Vagina (tissue), 2 donors: Measurements from ENCODE around the gene MBTPS1. TPM values are rescaled to one million over a fixed set of nuclear protein-coding genes. Genes with fewer than 3 reads are reported as not detected.

Experiments
- DNase-seq, 2 donors: peaks; one replicate each; pipeline ENCODE4 v3.0.0-alpha.2; 2017; ENCODE audit errors: extremely low spot score in 2 of 2
- H3K27ac ChIP-seq: fragments of 200-600 bp; sonication (generic); one replicate; pipeline ENCODE4 v1.5.1; 2019
- H3K27me3 ChIP-seq: fragments of 200-600 bp; sonication (generic); one replicate; pipeline ENCODE4 v1.5.1; 2019
- H3K36me3 ChIP-seq, 2 donors: fragments of 200-600 bp; sonication (generic); one replicate each; pipeline ENCODE4 v1.5.1; 2017 to 2019
- H3K4me1 ChIP-seq: fragments of 200-600 bp; sonication (generic); one replicate; pipeline ENCODE4 v1.5.1; 2019
- H3K4me3 ChIP-seq, 2 donors: fragments of 200-600 bp; sonication (generic); 1 replicate in 1 of 2; 2 replicates in 1 of 2; pipeline ENCODE4 v1.5.1; 2016 to 2019
- H3K9me3 ChIP-seq: fragments of 200-600 bp; sonication (generic); one replicate; pipeline ENCODE4 v1.5.1; 2019
- CTCF ChIP-seq, 3 experiments: fragments of 450-650 bp in 2 of 3; fragments of 200-600 bp in 1 of 3; sonication (generic) in 1 of 3; IDR thresholded peaks; one replicate each; pipeline ENCODE4 v1.5.1; 2017 to 2019; ENCODE audit warnings: antibody characterized with exemption in 3 of 3, mild to moderate bottlenecking in 2 of 3, moderate library complexity in 2 of 3
- POLR2A ChIP-seq, 2 donors: fragments of 450-650 bp; IDR thresholded peaks; one replicate each; pipeline ENCODE4 v1.6.1; 2017; ENCODE audit warnings: antibody characterized with exemption in 2 of 2, mild to moderate bottlenecking in 2 of 2, moderate library complexity in 2 of 2
- POLR2AphosphoS5 ChIP-seq, 2 donors: sonication (generic); formaldehyde crosslinking; IDR thresholded peaks; one replicate each; pipeline ENCODE4 v1.9.0; 2017; ENCODE audit warnings: antibody characterized with exemption in 2 of 2, mild to moderate bottlenecking in 2 of 2, low read depth in 1 of 2; ENCODE audit not compliant: insufficient read depth in 1 of 2
- intact Hi-C: fragments of 100-400 bp; cut with DNase I; formaldehyde crosslinking; loops from one replicate; pipeline ENCODE4 v1.15.1; 2023
- total RNA-seq: library from RNA; depleted of rRNA; stranded (reverse); fragments of >200 nt; gene quantifications from one replicate; pipeline ENCODE4 v1.2.3, GENCODE V29; 2016

MBTPS1 gene
- total RNA-seq, 1 donor from 2014 or later = 71.0 TPM

- Histone ChIP-seq H3K4me1 (no peaks in the 10 kb centered on the region), H3K27me3 (no peaks in the 10 kb centered on the region), H3K9me3 (no peaks in the 10 kb centered on the region), H3K4me3 (no peak overlapping the region), H3K36me3 (peaks cover 0 to 59% of the 10 kb centered on the region in 2 donors), H3K27ac (no peak overlapping the region)
- no peak for TF ChIP-seq POLR2A (IDR thresholded peaks at IDR 0.05)
- TF ChIP-seq POLR2AphosphoS5 (IDR thresholded peaks at IDR 0.05; ENCODE audit: insufficient read depth in 1 of 2, low read depth in 1 of 2) = no peak
- TF ChIP-seq CTCF (IDR thresholded peaks at IDR 0.05) = no peak
- intact Hi-C loops = no loop called here
- DNase-seq = no peak
These were observed 64.6 kb downstream of the MBTPS1 start for GRCh38 chr16:84052071-84052622.

DNA sequence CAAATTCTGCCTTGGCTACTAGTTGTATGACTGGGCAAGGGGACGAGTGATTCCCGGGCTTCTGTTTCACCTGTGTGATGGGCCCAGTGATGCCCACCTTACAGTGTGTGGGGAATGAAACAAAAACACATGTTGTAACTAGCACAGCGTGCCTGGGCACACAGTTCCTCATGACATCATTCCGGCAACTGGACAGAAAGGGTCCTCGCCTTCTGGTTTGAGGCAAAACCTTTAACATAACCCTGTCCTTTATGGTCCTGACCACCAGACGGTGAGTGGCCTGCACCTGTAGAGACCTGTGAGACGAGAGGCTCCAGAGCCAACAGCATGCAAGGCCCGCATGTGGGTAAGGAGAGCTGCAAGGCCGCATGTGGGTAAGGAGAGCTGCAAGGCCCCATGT lies 66.4 kb downstream of the MBTPS1 start:
- intact Hi-C loops = no loop called here
- no peak for DNase-seq
- no peaks in the 10 kb centered on the region for H3K9me3 ChIP-seq
- no peaks in the 10 kb centered on the region for H3K4me1 ChIP-seq
- no peak overlapping the region for H3K27ac ChIP-seq
- TF ChIP-seq CTCF (IDR thresholded peaks at IDR 0.05) (no peak), POLR2AphosphoS5 (IDR thresholded peaks at IDR 0.05; ENCODE audit: insufficient read depth in 1 of 2, low read depth in 1 of 2) (no peak), POLR2A (IDR thresholded peaks at IDR 0.05) (no peak)
- H3K4me3 ChIP-seq = no peak overlapping the region
- peaks cover 0 to 41% of the 10 kb centered on the region in 2 donors for H3K36me3 ChIP-seq
- H3K27me3 ChIP-seq = no peaks in the 10 kb centered on the region

- no peak for TF ChIP-seq POLR2A (IDR thresholded peaks at IDR 0.05)
- no peak for TF ChIP-seq CTCF (IDR thresholded peaks at IDR 0.05)
- TF ChIP-seq POLR2AphosphoS5 (IDR thresholded peaks at IDR 0.05; ENCODE audit: insufficient read depth in 1 of 2, low read depth in 1 of 2) = no peak
- Histone ChIP-seq H3K27me3 (no peaks in the 10 kb centered on the region), H3K4me1 (no peaks in the 10 kb centered on the region), H3K36me3 (peaks cover 0 to 33% of the 10 kb centered on the region in 2 donors), H3K4me3 (no peak overlapping the region), H3K9me3 (no peaks in the 10 kb centered on the region), H3K27ac (no peak overlapping the region)
- intact Hi-C loops = no loop called here
- DNase-seq = no peak
These were observed 67.2 kb downstream of the MBTPS1 start for GRCh38 chr16:84049403-84050060.

DNA sequence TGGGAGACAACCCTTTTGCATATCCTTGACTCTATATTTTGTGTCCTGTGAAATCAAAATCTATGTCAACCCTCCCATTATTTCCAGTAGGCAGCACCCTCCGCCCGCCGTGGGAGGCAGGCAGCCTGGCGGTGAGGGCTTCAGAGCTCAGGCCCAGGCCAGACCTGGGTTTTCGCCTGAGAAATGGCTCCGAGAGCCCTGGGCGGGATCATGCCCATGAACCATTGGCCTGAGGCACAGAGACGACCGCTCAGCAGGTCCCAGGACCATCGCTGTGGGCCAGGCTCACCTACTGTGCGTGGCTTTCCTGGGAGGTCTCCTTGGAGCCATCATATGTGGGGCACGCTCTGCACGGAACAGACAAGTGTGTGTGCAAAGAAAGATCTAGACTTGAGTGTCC lies 67.9 kb downstream of the MBTPS1 start:
- no peak overlapping the region for H3K27ac ChIP-seq
- no peak for DNase-seq
- no peak overlapping the region for H3K4me3 ChIP-seq
- H3K36me3 ChIP-seq = peaks cover 0 to 26% of the 10 kb centered on the region in 2 donors
- intact Hi-C loops = no loop called here
- H3K4me1 ChIP-seq = no peaks in the 10 kb centered on the region
- TF ChIP-seq POLR2A (IDR thresholded peaks at IDR 0.05) (no peak), CTCF (IDR thresholded peaks at IDR 0.05) (no peak), POLR2AphosphoS5 (IDR thresholded peaks at IDR 0.05; ENCODE audit: insufficient read depth in 1 of 2, low read depth in 1 of 2) (no peak)
- H3K9me3 ChIP-seq = no peaks in the 10 kb centered on the region
- H3K27me3 ChIP-seq = no peaks in the 10 kb centered on the region

- Histone ChIP-seq H3K36me3 (peaks cover 0 to 20% of the 10 kb centered on the region in 2 donors), H3K9me3 (no peaks in the 10 kb centered on the region), H3K4me3 (no peak overlapping the region), H3K27me3 (no peaks in the 10 kb centered on the region), H3K4me1 (no peaks in the 10 kb centered on the region), H3K27ac (no peak overlapping the region)
- intact Hi-C loops = no loop called here
- TF ChIP-seq POLR2AphosphoS5 (IDR thresholded peaks at IDR 0.05; ENCODE audit: insufficient read depth in 1 of 2, low read depth in 1 of 2) (no peak), CTCF (IDR thresholded peaks at IDR 0.05) (no peak), POLR2A (IDR thresholded peaks at IDR 0.05) (no peak)
- DNase-seq = no peak
These were observed 68.5 kb downstream of the MBTPS1 start for GRCh38 chr16:84048270-84048669.
